RWPE2 (cell line): ENCODE results near the gene HSPA1L.

ENCODE experiments used
- ATAC-seq: fragments of 200-7000 bp; cut with Tn5 transposase; 3 replicates; pipeline ENCODE4 v1.9.1; 2021; ENCODE audit warnings: low read depth
- DNase-seq: peaks from one replicate; pipeline ENCODE4 v3.0.0-alpha.2; 2020; ENCODE audit warnings: low spot score
- H3K27ac ChIP-seq: fragments of 450-650 bp; 2 replicates; pipeline ENCODE4 v1.5.1; 2017; ENCODE audit warnings: mild to moderate bottlenecking; ENCODE audit not compliant: poor library complexity, severe bottlenecking
- H3K27me3 ChIP-seq: fragments of 250-450 bp; sonication (Bioruptor Pico); 2 replicates; pipeline ENCODE4 v1.5.1; 2021; ENCODE audit warnings: mild to moderate bottlenecking, moderate library complexity; ENCODE audit not compliant: insufficient read depth, poor library complexity, severe bottlenecking
- H3K36me3 ChIP-seq: fragments of 250-450 bp; sonication (Bioruptor Pico); 2 replicates; pipeline ENCODE4 v1.5.1; 2020; ENCODE audit warnings: low read depth, mild to moderate bottlenecking, moderate library complexity
- H3K4me1 ChIP-seq: fragments of 250-450 bp; sonication (Bioruptor Pico); 2 replicates; pipeline ENCODE4 v1.5.1; 2021; ENCODE audit warnings: mild to moderate bottlenecking, moderate library complexity; ENCODE audit not compliant: insufficient read depth, poor library complexity, severe bottlenecking
- H3K4me3 ChIP-seq: fragments of 250-450 bp; sonication (Bioruptor Pico); 2 replicates; pipeline ENCODE4 v1.5.1; 2021; ENCODE audit warnings: mild to moderate bottlenecking, moderate library complexity; ENCODE audit not compliant: severe bottlenecking
- H3K9me3 ChIP-seq: fragments of 250-450 bp; sonication (Bioruptor Pico); 2 replicates; pipeline ENCODE4 v1.5.1; 2021; ENCODE audit warnings: mild to moderate bottlenecking, moderate library complexity; ENCODE audit not compliant: severe bottlenecking
- TF ChIP-seq, protein P1 (sequence below): fragments of 450-650 bp; IDR thresholded peaks from one replicate; pipeline ENCODE4 v1.5.1; 2017; ENCODE audit warnings: mild to moderate bottlenecking, moderate library complexity; ENCODE audit not compliant: poor library complexity, severe bottlenecking

Gene HSPA1L

DNA sequence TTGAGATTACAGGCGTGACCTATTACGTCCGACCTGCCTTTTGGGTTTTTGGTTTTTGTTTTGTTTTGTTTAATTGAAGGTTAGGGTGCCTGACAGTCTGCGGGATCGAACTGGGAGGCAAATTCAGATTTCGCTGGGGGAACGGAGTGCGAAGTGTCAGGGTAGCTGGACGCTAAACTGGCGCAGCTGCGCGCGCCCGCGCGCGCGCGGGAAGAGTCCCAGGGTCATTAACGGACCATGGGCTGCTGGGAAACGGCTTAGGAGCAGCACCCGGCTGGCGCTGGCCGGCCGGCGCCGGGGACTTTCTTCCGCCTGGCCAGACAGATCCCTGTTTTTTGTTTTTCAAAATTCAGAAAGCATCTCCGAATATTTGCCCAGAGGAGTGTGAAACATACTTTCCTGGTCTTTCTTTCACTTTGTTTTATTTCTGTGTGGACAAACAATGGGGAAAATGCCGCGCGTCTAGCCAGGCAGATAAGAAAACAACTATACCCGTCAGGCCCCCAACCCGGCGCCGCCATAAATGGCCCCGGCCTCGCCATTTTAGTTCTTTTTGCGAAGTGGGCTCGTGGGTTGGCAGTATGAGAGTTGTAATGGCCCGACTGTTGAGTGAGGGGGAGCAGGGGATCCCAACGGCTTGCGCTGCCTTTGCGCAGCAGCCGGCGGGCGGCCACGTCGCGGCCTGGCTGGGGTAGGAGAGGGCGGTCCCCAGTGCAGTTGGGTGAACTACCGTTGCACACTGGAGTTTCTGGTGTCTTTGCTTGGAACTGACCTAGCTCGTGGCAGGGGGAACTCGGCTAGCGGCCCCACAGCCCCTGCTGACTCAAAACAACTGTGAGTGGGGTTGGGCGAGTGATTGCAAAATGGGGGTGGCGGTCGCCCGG lies 19.5 kb upstream of the HSPA1L start:
- peak overlapping the region; percentile 77 for H3K27ac ChIP-seq
- peak overlapping the region; percentile 97 for H3K4me3 ChIP-seq
- H3K36me3 ChIP-seq: peaks cover 66% of the 10 kb centered on the region
- TF ChIP-seq, protein P1, sequence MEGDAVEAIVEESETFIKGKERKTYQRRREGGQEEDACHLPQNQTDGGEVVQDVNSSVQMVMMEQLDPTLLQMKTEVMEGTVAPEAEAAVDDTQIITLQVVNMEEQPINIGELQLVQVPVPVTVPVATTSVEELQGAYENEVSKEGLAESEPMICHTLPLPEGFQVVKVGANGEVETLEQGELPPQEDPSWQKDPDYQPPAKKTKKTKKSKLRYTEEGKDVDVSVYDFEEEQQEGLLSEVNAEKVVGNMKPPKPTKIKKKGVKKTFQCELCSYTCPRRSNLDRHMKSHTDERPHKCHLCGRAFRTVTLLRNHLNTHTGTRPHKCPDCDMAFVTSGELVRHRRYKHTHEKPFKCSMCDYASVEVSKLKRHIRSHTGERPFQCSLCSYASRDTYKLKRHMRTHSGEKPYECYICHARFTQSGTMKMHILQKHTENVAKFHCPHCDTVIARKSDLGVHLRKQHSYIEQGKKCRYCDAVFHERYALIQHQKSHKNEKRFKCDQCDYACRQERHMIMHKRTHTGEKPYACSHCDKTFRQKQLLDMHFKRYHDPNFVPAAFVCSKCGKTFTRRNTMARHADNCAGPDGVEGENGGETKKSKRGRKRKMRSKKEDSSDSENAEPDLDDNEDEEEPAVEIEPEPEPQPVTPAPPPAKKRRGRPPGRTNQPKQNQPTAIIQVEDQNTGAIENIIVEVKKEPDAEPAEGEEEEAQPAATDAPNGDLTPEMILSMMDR: no peak
- H3K4me1 ChIP-seq: peaks cover 28% of the 10 kb centered on the region
- H3K9me3 ChIP-seq: no peaks in the 10 kb centered on the region
- DNase-seq: peak; percentile 87
- H3K27me3 ChIP-seq: no peaks in the 10 kb centered on the region
- peak; percentile 79 for ATAC-seq

DNA sequence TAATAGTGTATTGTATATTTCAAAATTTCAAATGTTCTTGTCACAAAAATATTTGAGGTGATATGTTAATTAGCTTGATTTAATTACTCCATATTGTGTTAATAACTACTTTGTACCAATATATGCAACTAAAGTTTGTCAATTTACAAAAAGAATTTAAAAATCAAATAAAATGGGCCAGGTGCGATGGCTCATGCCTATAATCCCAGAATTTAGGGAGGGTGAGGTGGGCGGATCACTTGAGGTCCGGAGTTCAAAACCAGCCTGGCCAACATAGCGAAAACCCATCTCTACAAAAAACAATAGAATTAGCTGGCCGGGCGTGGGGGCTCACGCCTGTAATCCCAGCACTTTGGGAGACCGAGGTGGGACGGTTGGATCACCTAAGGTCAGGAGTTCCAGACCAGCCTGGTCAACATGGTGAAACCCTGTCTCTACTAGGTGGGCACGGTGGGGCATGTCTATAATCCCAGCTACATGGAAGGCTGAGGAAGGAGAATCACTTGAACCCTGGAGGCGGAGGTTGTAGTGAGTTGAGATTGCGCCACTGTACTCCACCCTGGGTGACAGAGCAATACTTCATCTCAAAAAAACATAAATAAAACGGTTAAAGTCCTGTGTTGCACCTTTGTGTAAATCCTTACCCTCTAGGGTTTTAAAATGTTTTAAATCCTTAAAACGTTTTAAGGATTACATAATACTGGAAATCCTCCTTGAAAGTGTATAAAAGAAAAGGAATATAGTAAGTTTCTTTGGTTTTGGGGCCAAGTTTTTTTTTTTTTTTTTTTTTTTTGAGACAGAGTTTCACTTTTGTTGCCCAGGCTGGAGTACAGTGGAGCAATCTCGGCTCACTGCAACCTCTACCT lies 16.5 kb upstream of the HSPA1L start:
- Histone ChIP-seq H3K36me3 (peaks cover 36% of the 10 kb centered on the region), H3K4me3 (peak overlapping the region; percentile 70), H3K27ac (peak overlapping the region; percentile 77), H3K27me3 (no peaks in the 10 kb centered on the region), H3K9me3 (no peaks in the 10 kb centered on the region), H3K4me1 (peaks cover 12% of the 10 kb centered on the region)
- ATAC-seq (no peak), DNase-seq (no peak)
- TF ChIP-seq, protein P1: no peak

DNA sequence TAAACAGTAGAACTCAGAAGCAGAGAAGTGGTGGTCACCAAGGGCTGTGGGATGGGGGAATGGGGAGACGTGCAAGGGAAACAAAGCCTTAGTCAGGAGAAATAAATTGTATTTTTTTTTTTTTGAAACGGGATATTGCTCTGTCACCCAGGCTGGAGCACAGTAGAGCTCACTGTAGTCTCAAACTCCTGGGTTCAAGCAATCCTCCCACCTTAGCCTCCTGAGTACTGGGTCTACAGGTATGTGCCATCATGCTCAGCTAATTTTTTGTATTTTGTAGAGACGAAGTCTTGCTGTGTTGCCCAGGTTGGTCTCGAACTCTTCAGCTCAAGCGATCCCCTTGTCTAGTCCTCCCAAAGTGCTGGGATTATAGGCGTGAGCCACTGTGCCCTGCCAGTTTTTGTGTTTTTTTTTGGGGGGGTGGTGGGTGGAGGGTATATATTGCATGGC lies 15.8 kb upstream of the HSPA1L start:
- Histone ChIP-seq H3K4me1 (peaks cover 17% of the 10 kb centered on the region), H3K27ac (peak overlapping the region; percentile 77), H3K36me3 (peaks cover 30% of the 10 kb centered on the region), H3K4me3 (peak overlapping the region; percentile 70), H3K27me3 (no peaks in the 10 kb centered on the region), H3K9me3 (no peaks in the 10 kb centered on the region)
- TF ChIP-seq, protein P1: no peak
- no peak for DNase-seq
- ATAC-seq: no peak

DNA sequence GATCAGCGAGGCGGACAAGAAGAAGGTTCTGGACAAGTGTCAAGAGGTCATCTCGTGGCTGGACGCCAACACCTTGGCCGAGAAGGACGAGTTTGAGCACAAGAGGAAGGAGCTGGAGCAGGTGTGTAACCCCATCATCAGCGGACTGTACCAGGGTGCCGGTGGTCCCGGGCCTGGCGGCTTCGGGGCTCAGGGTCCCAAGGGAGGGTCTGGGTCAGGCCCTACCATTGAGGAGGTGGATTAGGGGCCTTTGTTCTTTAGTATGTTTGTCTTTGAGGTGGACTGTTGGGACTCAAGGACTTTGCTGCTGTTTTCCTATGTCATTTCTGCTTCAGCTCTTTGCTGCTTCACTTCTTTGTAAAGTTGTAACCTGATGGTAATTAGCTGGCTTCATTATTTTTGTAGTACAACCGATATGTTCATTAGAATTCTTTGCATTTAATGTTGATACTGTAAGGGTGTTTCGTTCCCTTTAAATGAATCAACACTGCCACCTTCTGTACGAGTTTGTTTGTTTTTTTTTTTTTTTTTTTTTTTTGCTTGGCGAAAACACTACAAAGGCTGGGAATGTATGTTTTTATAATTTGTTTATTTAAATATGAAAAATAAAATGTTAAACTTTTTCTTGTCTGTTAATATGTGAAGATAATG lies 14.7 kb upstream of the HSPA1L start:
- peak overlapping the region; percentile 70 for H3K4me3 ChIP-seq
- ATAC-seq (no peak), DNase-seq (no peak)
- H3K27me3 ChIP-seq: no peaks in the 10 kb centered on the region
- H3K36me3 ChIP-seq: peaks cover 19% of the 10 kb centered on the region
- peak overlapping the region; percentile 77 for H3K27ac ChIP-seq
- TF ChIP-seq, protein P1: peak; percentile 72
- no peaks in the 10 kb centered on the region for H3K9me3 ChIP-seq
- peaks cover 27% of the 10 kb centered on the region for H3K4me1 ChIP-seq
